Thyroid gland (tissue), 4 donors: ENCODE measurements around the gene AP3B2. TPM values are rescaled to one million over a fixed set of nuclear protein-coding genes. Genes with fewer than 3 reads are reported as not detected.

Experiments
- DNase-seq, 2 donors: peaks; one replicate each; pipeline ENCODE4 v3.0.0-alpha.2; 2019
- H3K27ac ChIP-seq, 3 donors: fragments of 200-600 bp; sonication (generic); 1 replicate in 2 of 3; 2 replicates in 1 of 3; pipeline ENCODE4 v1.5.1; 2016 to 2019; ENCODE audit warnings: mild to moderate bottlenecking in 1 of 3, moderate library complexity in 1 of 3
- H3K27me3 ChIP-seq: fragments of 200-600 bp; sonication (generic); one replicate; pipeline ENCODE4 v1.5.1; 2019
- H3K36me3 ChIP-seq, 2 donors: fragments of 200-600 bp; sonication (generic); one replicate each; pipeline ENCODE4 v1.5.1; 2016 to 2019
- H3K4me1 ChIP-seq, 2 donors: fragments of 200-600 bp; sonication (generic); one replicate each; pipeline ENCODE4 v1.5.1; 2017 to 2019
- H3K4me3 ChIP-seq, 3 donors: fragments of 200-600 bp; sonication (generic); replicated peaks in 1 of 3; 1 replicate in 2 of 3; 2 replicates in 1 of 3; pipeline ENCODE4 v1.5.1; 2016; ENCODE audit warnings: mild to moderate bottlenecking in 1 of 3
- H3K9me3 ChIP-seq: fragments of 200-600 bp; sonication (generic); one replicate; pipeline ENCODE4 v1.5.1; 2017
- CTCF ChIP-seq, 6 experiments: fragments of 200-600 bp in 3 of 6; fragments of 450-650 bp in 3 of 6; sonication (generic) in 3 of 6; IDR thresholded peaks; one replicate each; pipeline ENCODE4 v1.5.1; 2016 to 2019; ENCODE audit warnings: antibody characterized with exemption in 6 of 6, mild to moderate bottlenecking in 2 of 6, inconsistent platforms in 1 of 6, moderate library complexity in 1 of 6
- POLR2A ChIP-seq, 2 donors: fragments of 450-650 bp; IDR thresholded peaks; one replicate each; pipeline ENCODE4 v1.6.1; 2017; ENCODE audit warnings: antibody characterized with exemption in 2 of 2, mild to moderate bottlenecking in 2 of 2, moderate library complexity in 1 of 2
- WGBS, 2 donors: methylation state at CpG; one replicate each; pipeline ENCODE4 v1.1.5; 2017; 5-methylcytosine and 5-hydroxymethylcytosine counted together
- intact Hi-C: fragments of 100-400 bp; cut with DNase I; formaldehyde crosslinking; loops from one replicate; pipeline ENCODE4 v1.15.1; 2023
- total RNA-seq, 4 donors: library from RNA; depleted of rRNA; stranded (reverse); fragments of >200 nt; gene quantifications; one replicate each; pipeline ENCODE4 v1.2.3, GENCODE V29; 2016

Gene AP3B2
- total RNA-seq, 4 donors from 2014 or later, result 1.4 to 4.1 (median 2.1) TPM

- DNase-seq, result no peak
- Histone ChIP-seq H3K4me1 (peaks cover 0 to 5% of the 10 kb centered on the region in 2 donors), H3K36me3 (no peaks in the 10 kb centered on the region), H3K27ac (no peak overlapping the region), H3K27me3 (no peaks in the 10 kb centered on the region), H3K4me3 (peak overlapping the region in 1 of 3 donors; percentile 60), H3K9me3 (no peaks in the 10 kb centered on the region)
- WGBS, 2 donors, result 86 to 94% methylated on average over 5 to 10 of the region's 10 CpGs
- intact Hi-C loops, result no loop called here
- no peak for TF ChIP-seq CTCF (IDR thresholded peaks at IDR 0.05)
- no peak for TF ChIP-seq POLR2A (IDR thresholded peaks at IDR 0.05)
Measured at GRCh38 chr15:82681371-82681770, 28.3 kb downstream of the AP3B2 start.

GRCh38 chr15:82680200-82681102 is 29.2 kb downstream of the AP3B2 start:
- Histone ChIP-seq H3K27ac (peak overlapping the region; percentile 36 to 41 (median 38)), H3K27me3 (no peaks in the 10 kb centered on the region)

GRCh38 chr15:82679626-82680199 is 30.0 kb downstream of the AP3B2 start:
- no peaks in the 10 kb centered on the region for H3K9me3 ChIP-seq
- peaks cover 0 to 5% of the 10 kb centered on the region in 2 donors for H3K4me1 ChIP-seq
- H3K27me3 ChIP-seq, result no peaks in the 10 kb centered on the region
- intact Hi-C loops, result no loop called here
- DNase-seq, result peak in 1 of 2 donors; percentile 5
- TF ChIP-seq POLR2A (IDR thresholded peaks at IDR 0.05), result no peak
- TF ChIP-seq CTCF (IDR thresholded peaks at IDR 0.05), result no peak
- H3K27ac ChIP-seq, result peak overlapping the region in 1 of 3 donors; percentile 3
- no peaks in the 10 kb centered on the region for H3K36me3 ChIP-seq
- H3K4me3 ChIP-seq, result peak overlapping the region; percentile 15 to 60 (median 36)
- WGBS, 2 donors, result 24% methylated on average over 19 of the region's 19 CpGs

More at GRCh38 chr15:82680200-82681102, 29.2 kb downstream of the AP3B2 start:
- 3 to 4% methylated on average over 19 to 39 of the region's 76 CpGs for WGBS, 2 donors
- DNase-seq, result peak; percentile 84 to 85
- H3K36me3 ChIP-seq, result no peaks in the 10 kb centered on the region
- peaks cover 0 to 5% of the 10 kb centered on the region in 2 donors for H3K4me1 ChIP-seq
- TF ChIP-seq POLR2A (IDR thresholded peaks at IDR 0.05) (peak in 1 of 2 donors; percentile 92), CTCF (IDR thresholded peaks at IDR 0.05) (peak in 2 of 6 experiments; percentile 26 to 28)
- H3K9me3 ChIP-seq, result no peaks in the 10 kb centered on the region
- intact Hi-C loops, result no loop called here
- H3K4me3 ChIP-seq, result peak overlapping the region; percentile 15 to 60 (median 50)

GRCh38 chr15:82677720-82678323 is 31.9 kb downstream of the AP3B2 start:
- DNase-seq, result no peak
- no peak overlapping the region for H3K4me3 ChIP-seq

More at GRCh38 chr15:82677720-82678323, 31.9 kb downstream of the AP3B2 start:
- 88 to 93% methylated on average over 4 to 7 of the region's 7 CpGs for WGBS, 2 donors
- Histone ChIP-seq H3K27me3 (no peaks in the 10 kb centered on the region), H3K27ac (no peak overlapping the region), H3K36me3 (no peaks in the 10 kb centered on the region), H3K4me1 (peaks cover 0 to 5% of the 10 kb centered on the region in 2 donors), H3K9me3 (no peaks in the 10 kb centered on the region)
- intact Hi-C loops, result no loop called here
- TF ChIP-seq CTCF (IDR thresholded peaks at IDR 0.05), result no peak
